ENCODE data around the gene ZNF598.

ZNF598 gene

DNA sequence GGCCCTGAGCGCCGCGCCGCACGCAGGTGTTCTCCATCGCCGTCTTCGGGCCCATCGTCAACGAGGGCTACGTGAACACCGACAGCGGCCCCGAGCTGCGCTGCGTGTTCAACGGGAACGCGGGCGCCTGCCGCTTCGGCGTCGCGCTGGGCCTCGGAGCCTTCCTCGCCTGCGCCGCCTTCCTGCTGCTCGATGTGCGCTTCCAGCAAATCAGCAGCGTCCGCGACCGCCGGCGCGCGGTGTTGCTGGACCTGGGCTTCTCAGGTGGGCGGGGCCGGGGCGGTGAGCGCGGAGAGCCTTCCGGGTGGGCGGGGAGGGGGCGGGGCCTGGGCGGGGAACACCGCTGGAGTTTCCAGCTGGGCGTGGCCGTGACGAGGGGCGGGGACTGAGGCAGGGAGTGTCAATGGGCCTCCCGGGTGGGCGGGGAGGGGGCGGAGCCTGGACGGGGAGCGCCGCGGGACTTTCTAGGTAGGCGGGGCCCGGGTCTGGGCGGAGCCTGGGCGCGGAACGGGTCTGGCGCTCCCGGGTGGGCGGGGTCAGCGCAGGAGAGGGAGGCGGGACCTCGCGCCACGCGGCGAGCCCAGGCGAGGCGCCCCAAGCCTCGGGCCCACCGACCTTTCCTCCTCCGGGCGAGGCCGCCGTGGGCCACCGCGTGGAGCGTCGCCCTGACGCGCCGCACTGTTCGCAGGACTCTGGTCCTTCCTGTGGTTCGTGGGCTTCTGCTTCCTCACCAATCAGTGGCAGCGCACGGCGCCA, 17.5 kb downstream of the ZNF598 start:
- Histone ChIP-seq H3K4me1 (ENCODE audit: insufficient read depth, low read length) (no peaks in the 10 kb centered on the region), H3K27ac (ENCODE audit: low read length) (no peak overlapping the region), H3K79me2 (ENCODE audit: insufficient read depth, low read length) (no peaks in the 10 kb centered on the region), H3K4me3 (ENCODE audit: low read depth in 1 of 2, low read length in 2 of 2) (no peak overlapping the region), H3K27me3 (ENCODE audit: insufficient read depth, low read length, poor library complexity) (no peaks in the 10 kb centered on the region), H3K4me2 (ENCODE audit: insufficient read depth, low read length) (no peak overlapping the region), H4K20me1 (ENCODE audit: insufficient read depth, low read length) (0 out of 2 replicates have a peak, but pooled peaks cover 5% of the 10 kb centered on the region), H3K9me3 (ENCODE audit: insufficient read depth, low read length, severe bottlenecking) (no peaks in the 10 kb centered on the region), H3K36me3 (ENCODE audit: insufficient read depth, low read length) (peaks cover 6% of the 10 kb centered on the region; the same call in 1 of the 2 replicates), H2AFZ (ENCODE audit: low read depth, low read length) (no peak overlapping the region), H3K9ac (ENCODE audit: low read depth, low read length) (no peak overlapping the region)
- no peak for TF ChIP-seq EZH2 (IDR thresholded peaks at IDR 0.05; ENCODE audit: borderline replicate concordance, low read depth, low read length, severe bottlenecking)
- TF ChIP-seq, protein P1, sequence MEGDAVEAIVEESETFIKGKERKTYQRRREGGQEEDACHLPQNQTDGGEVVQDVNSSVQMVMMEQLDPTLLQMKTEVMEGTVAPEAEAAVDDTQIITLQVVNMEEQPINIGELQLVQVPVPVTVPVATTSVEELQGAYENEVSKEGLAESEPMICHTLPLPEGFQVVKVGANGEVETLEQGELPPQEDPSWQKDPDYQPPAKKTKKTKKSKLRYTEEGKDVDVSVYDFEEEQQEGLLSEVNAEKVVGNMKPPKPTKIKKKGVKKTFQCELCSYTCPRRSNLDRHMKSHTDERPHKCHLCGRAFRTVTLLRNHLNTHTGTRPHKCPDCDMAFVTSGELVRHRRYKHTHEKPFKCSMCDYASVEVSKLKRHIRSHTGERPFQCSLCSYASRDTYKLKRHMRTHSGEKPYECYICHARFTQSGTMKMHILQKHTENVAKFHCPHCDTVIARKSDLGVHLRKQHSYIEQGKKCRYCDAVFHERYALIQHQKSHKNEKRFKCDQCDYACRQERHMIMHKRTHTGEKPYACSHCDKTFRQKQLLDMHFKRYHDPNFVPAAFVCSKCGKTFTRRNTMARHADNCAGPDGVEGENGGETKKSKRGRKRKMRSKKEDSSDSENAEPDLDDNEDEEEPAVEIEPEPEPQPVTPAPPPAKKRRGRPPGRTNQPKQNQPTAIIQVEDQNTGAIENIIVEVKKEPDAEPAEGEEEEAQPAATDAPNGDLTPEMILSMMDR (IDR thresholded peaks at IDR 0.05; ENCODE audit: borderline replicate concordance, extremely low read depth, low read length, poor library complexity, severe bottlenecking), result no peak
- no peak for ATAC-seq (ENCODE audit: insufficient read depth, low read depth)
- DNase-seq, result no peak

DNA sequence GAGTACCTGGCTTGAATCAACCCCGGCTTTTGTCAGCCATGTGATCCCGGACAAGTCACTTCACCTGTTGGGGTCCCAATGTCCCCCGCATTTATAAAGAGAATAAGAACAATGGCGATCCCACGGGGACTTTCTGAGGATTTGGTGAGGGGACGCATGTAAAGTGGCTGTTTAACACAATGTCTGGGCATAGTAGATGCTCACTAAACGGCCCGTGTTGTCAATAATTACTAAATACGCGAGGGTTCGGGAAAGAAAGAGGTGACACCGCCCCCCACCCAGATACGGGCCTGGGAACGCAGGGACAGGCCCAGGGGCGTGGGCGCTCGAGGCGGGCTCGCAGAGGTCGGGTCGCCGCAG, 18.1 kb downstream of the ZNF598 start:
- H3K36me3 ChIP-seq (ENCODE audit: insufficient read depth, low read length), result peaks cover under 1% of the 10 kb centered on the region; the same call in 1 of the 2 replicates
- H2AFZ ChIP-seq (ENCODE audit: low read depth, low read length), result no peak overlapping the region
- no peak overlapping the region for H3K27ac ChIP-seq (ENCODE audit: low read length)
- H3K9me3 ChIP-seq (ENCODE audit: insufficient read depth, low read length, severe bottlenecking), result no peaks in the 10 kb centered on the region
- H4K20me1 ChIP-seq (ENCODE audit: insufficient read depth, low read length), result no peaks in the 10 kb centered on the region
- ATAC-seq (ENCODE audit: insufficient read depth, low read depth) (no peak), DNase-seq (no peak)
- no peaks in the 10 kb centered on the region for H3K79me2 ChIP-seq (ENCODE audit: insufficient read depth, low read length)
- H3K4me1 ChIP-seq (ENCODE audit: insufficient read depth, low read length), result no peaks in the 10 kb centered on the region
- no peak for TF ChIP-seq EZH2 (IDR thresholded peaks at IDR 0.05; ENCODE audit: borderline replicate concordance, low read depth, low read length, severe bottlenecking)
- TF ChIP-seq, protein P1 (IDR thresholded peaks at IDR 0.05; ENCODE audit: borderline replicate concordance, extremely low read depth, low read length, poor library complexity, severe bottlenecking), result no peak
- H3K9ac ChIP-seq (ENCODE audit: low read depth, low read length), result no peak overlapping the region
- H3K27me3 ChIP-seq (ENCODE audit: insufficient read depth, low read length, poor library complexity), result no peaks in the 10 kb centered on the region
- H3K4me2 ChIP-seq (ENCODE audit: insufficient read depth, low read length), result no peak overlapping the region
- no peak overlapping the region for H3K4me3 ChIP-seq (ENCODE audit: low read depth in 1 of 2, low read length in 2 of 2)

DNA sequence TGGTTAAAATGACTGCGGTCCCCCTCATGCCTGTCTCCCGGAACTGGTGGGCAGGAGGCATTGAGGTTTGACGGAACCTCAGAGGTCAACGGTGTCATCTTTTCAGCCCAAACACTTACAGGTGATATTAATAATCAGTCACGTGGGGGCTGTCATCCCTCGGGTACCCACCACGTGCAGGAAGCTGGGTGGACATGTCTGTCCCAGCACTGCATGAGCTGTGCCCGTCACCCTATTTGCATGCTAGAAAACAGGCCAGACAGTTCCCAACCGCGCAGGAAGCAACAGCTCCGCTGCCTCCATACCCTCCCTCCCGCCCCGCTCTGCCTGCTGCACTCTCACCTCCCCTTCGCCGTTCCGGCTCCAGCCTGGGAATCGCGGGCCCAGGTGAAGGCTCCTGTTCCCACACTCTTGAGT, 18.5 kb downstream of the ZNF598 start:
- H3K36me3 ChIP-seq (ENCODE audit: insufficient read depth, low read length), result peaks cover 4% of the 10 kb centered on the region
- H3K4me3 ChIP-seq (ENCODE audit: low read depth in 1 of 2, low read length in 2 of 2), result no peak overlapping the region
- ATAC-seq (ENCODE audit: insufficient read depth, low read depth) (no peak), DNase-seq (no peak)
- no peak overlapping the region for H2AFZ ChIP-seq (ENCODE audit: low read depth, low read length)
- H3K9me3 ChIP-seq (ENCODE audit: insufficient read depth, low read length, severe bottlenecking), result no peaks in the 10 kb centered on the region
- no peak overlapping the region for H3K27ac ChIP-seq (ENCODE audit: low read length)
- TF ChIP-seq, protein P1 (IDR thresholded peaks at IDR 0.05; ENCODE audit: borderline replicate concordance, extremely low read depth, low read length, poor library complexity, severe bottlenecking), result no peak
- no peak for TF ChIP-seq EZH2 (IDR thresholded peaks at IDR 0.05; ENCODE audit: borderline replicate concordance, low read depth, low read length, severe bottlenecking)
- no peaks in the 10 kb centered on the region for H3K27me3 ChIP-seq (ENCODE audit: insufficient read depth, low read length, poor library complexity)
- no peak overlapping the region for H3K9ac ChIP-seq (ENCODE audit: low read depth, low read length)
- no peak overlapping the region for H3K4me2 ChIP-seq (ENCODE audit: insufficient read depth, low read length)
- H4K20me1 ChIP-seq (ENCODE audit: insufficient read depth, low read length), result no peaks in the 10 kb centered on the region
- H3K79me2 ChIP-seq (ENCODE audit: insufficient read depth, low read length), result no peaks in the 10 kb centered on the region
- no peaks in the 10 kb centered on the region for H3K4me1 ChIP-seq (ENCODE audit: insufficient read depth, low read length)

All from DND-41 (cell line).